ENCODE results near the gene TES.

The TES gene

DNA sequence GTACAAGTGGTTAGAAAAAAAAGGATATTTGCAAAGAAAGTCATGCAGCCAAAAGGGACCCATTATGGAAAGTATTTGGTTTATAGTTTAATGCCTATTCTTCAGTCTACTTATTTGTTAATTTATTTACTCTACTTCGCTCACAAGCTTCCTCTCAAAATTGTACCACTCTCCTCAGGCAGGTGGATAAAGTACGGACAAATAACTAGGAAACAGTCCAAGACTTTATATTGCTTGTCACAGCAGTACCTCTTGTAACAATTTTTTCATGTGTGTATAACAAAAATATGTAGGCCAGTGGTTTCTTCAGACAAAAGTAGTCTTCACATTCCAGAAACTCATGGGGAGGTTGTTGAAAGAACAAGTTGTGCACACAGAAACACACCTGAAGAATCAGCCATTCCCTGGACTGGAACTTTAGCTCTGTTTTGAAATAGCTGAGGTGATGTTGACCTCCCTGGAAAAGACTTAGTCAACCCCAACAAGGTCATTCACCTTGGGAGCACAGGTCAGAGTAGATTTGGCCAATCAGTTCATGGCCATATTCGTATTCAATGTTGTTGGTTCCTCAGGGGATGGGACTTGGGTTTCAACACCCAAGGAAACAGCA, 73.4 kb downstream of the TES start:
- no peak overlapping the region for H3K4me3 ChIP-seq (ENCODE audit: low read depth, low read length)
- TF ChIP-seq, protein P1, sequence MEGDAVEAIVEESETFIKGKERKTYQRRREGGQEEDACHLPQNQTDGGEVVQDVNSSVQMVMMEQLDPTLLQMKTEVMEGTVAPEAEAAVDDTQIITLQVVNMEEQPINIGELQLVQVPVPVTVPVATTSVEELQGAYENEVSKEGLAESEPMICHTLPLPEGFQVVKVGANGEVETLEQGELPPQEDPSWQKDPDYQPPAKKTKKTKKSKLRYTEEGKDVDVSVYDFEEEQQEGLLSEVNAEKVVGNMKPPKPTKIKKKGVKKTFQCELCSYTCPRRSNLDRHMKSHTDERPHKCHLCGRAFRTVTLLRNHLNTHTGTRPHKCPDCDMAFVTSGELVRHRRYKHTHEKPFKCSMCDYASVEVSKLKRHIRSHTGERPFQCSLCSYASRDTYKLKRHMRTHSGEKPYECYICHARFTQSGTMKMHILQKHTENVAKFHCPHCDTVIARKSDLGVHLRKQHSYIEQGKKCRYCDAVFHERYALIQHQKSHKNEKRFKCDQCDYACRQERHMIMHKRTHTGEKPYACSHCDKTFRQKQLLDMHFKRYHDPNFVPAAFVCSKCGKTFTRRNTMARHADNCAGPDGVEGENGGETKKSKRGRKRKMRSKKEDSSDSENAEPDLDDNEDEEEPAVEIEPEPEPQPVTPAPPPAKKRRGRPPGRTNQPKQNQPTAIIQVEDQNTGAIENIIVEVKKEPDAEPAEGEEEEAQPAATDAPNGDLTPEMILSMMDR (IDR thresholded peaks at IDR 0.05; ENCODE audit: low read depth, low read length), result no peak

DNA sequence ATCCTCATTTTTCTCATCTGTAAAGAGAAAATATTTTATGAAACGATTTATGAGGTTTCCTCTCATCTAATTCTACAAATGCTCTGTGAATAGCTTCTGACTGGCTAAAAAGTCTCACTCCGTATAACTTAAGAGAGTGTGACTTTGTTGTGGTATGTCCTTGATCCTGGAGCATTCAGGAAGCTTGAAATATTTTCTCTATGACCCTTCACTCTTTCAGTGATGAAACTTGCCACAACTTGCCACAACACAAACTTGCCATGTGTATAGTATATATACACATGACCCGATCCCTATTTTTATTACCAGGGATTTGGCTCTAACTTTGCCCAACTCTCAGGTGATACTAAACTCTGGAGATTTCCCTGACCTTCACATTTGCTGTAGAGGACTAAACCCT, 74.1 kb downstream of the TES start:
- H3K4me3 ChIP-seq (ENCODE audit: low read depth, low read length), result no peak overlapping the region
- TF ChIP-seq, protein P1 (IDR thresholded peaks at IDR 0.05; ENCODE audit: low read depth, low read length), result no peak

DNA sequence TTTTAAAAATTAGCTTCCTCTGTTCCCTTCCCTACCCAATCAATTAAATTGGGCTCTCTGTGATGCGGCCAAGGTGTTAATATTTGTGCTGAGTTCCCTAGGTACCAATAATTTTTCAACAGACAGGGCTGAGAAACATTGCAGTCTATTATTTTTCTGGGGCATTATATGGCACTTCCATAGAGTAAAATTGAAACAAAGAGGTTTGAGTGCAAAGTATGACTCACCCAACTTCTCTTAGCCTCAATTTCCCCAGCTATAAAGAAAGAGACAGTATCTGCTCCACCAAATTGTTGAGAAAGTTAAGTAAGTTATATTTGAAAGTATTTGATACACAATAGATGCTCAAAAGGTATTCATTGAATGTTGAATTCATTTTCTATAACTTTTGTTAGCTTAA, 74.9 kb downstream of the TES start:
- no peak overlapping the region for H3K4me3 ChIP-seq (ENCODE audit: low read depth, low read length)
- TF ChIP-seq, protein P1 (IDR thresholded peaks at IDR 0.05; ENCODE audit: low read depth, low read length), result no peak

DNA sequence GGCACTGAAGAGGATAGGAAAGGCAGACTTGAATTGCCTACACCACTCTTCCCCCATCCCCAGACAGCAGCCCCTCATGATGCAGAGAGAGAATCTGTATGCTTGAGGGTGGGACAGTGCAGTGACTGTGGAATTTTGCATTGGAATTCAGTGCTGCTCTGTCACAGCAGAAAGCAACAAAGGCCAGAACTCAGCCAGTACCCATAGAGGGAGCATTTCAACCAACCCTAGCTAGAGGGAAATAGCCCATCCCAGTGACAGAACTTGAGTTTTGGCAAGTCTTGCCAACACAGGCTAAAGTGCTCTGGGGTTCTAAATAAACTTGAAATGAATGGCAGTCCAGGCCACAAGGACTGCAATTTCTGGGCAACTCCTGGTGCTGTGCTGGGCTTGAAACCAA, 80.4 kb downstream of the TES start:
- H3K4me3 ChIP-seq (ENCODE audit: low read depth, low read length), result no peak overlapping the region
- TF ChIP-seq, protein P1 (IDR thresholded peaks at IDR 0.05; ENCODE audit: low read depth, low read length), result no peak

DNA sequence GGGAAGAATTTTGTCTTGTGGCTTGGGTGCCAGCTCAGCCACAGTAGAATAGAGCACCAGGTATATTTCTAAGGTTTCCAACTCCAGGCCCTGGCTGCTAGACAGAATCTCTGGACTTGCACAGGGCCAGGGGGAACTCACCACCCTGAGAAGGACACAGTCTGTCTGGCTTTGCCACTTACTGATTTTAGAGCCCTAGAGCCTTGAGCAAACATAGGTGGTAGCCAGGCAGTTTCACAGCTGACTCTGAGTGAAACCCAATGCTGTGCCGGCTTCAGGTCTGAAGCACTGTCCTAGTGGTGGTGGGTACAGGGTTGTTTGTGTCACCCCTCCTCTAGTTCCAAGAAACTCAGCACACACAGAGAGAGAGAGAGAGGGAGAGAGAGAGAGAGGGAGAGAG, 81.6 kb downstream of the TES start:
- TF ChIP-seq, protein P1 (IDR thresholded peaks at IDR 0.05; ENCODE audit: low read depth, low read length), result no peak
- no peak overlapping the region for H3K4me3 ChIP-seq (ENCODE audit: low read depth, low read length)

DNA sequence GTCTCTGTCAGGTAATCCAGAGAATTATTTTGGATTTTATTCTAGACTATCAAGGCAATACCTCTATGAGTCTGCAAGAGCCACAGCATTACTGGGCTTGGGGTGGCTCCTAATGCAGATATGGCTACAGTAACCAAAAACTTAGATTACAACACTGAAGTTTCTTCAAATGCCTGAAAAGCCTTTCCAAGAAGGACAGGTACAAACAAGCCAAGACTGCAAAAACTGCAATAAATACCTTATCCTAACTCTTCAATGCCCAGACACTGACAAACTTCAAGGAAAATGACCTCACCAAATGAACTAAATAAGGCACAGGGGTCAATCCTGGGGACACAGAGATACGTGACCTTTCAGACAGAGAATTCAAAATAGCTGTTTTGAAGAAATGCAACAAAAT, 82.0 kb downstream of the TES start:
- TF ChIP-seq, protein P1 (IDR thresholded peaks at IDR 0.05; ENCODE audit: low read depth, low read length), result no peak
- no peak overlapping the region for H3K4me3 ChIP-seq (ENCODE audit: low read depth, low read length)

DNA sequence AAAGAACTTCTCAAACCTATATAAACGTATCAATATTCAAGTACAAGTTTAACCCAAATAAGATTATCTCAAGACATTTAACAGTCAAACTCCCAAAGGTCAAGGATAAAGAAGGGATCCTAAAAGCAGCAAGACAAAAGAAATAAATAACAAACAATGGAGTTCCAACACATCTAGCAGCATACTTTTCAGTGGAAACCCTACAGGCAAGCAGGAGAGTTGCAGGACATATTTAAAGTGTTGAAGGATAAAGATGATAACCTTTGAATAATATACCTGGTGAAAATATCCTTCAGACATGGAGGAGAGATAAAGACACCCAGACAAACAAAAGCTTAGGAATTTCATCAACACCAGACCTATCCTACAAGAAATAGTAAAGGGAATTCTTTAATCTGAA, 82.8 kb downstream of the TES start:
- TF ChIP-seq, protein P1 (IDR thresholded peaks at IDR 0.05; ENCODE audit: low read depth, low read length), result no peak
- H3K4me3 ChIP-seq (ENCODE audit: low read depth, low read length), result no peak overlapping the region

All from WI38 (cell line).